Colonic mucosa (tissue), 4 donors: ENCODE results near the gene CEP131. TPM values are rescaled to one million over a fixed set of nuclear protein-coding genes. Genes with fewer than 3 reads are reported as not detected.

ENCODE experiments used
- DNase-seq: peaks from one replicate; pipeline ENCODE4 v3.0.0-alpha.2; 2020
- H3K27ac ChIP-seq: fragments of 200-600 bp; one replicate; pipeline ENCODE4 v1.8.0; 2021
- H3K27me3 ChIP-seq: fragments of 200-600 bp; one replicate; pipeline ENCODE4 v1.8.0; 2021
- H3K36me3 ChIP-seq: fragments of 200-600 bp; one replicate; pipeline ENCODE4 v1.8.0; 2021
- H3K4me1 ChIP-seq: fragments of 200-600 bp; one replicate; pipeline ENCODE4 v1.8.0; 2021; ENCODE audit warnings: mild to moderate bottlenecking
- H3K4me3 ChIP-seq: fragments of 200-600 bp; one replicate; pipeline ENCODE4 v1.8.0; 2021
- H3K9ac ChIP-seq, 2 donors: one replicate each; pipeline ENCODE4 v1.7.0; 2013; ENCODE audit warnings: control low read depth in 2 of 2, low read depth in 2 of 2, low read length in 2 of 2
- H3K9me3 ChIP-seq: fragments of 200-600 bp; one replicate; pipeline ENCODE4 v1.8.0; 2021
- CTCF ChIP-seq: fragments of 200-600 bp; IDR thresholded peaks from one replicate; pipeline ENCODE4 v1.8.0; 2022; ENCODE audit warnings: antibody characterized with exemption, mild to moderate bottlenecking
- intact Hi-C: fragments of 100-400 bp; cut with DNase I; formaldehyde crosslinking; loops from one replicate; pipeline ENCODE4 v1.14.1; 2022
- total RNA-seq, 2 donors: library from RNA; stranded (reverse); fragmentation: NEBNext Ultra II Directional in 1 of 2; extraction: Animal tissue kit (Norgen Biotek cat#: 25700) in 1 of 2; gene quantifications; one replicate each; pipeline ENCODE4 v1.2.1, GENCODE V29; 2021
- donor health status: healthy.
- donor health status: DM: no; HTN: no; CAD: no.
- donor health status: DM: no; HTN: no; CAD: no.

The CEP131 gene
- total RNA-seq, 2 donors from 2014 or later = 4.3 to 15.0 TPM

GRCh38 chr17:81167194-81167524 lies 55.6 kb downstream of the CEP131 start:
- Histone ChIP-seq H3K4me3 (no peak overlapping the region), H3K9ac (no peak overlapping the region)
- no peak for TF ChIP-seq CTCF

GRCh38 chr17:81166033-81166492 lies 56.7 kb downstream of the CEP131 start, which contains the start of gene AATK:
Gene AATK (minus strand): TSS chr17:81166221. CDS start chr17:81165992, 229 bp downstream.
- Histone ChIP-seq H3K9me3 (no peaks in the 10 kb centered on the region), H3K27ac (no peak within 1 kb of the TSS), H3K4me1 (no peaks in the 10 kb centered on the region), H3K9ac (no peak within 1 kb of the TSS), H3K36me3 (no peaks in the 10 kb centered on the region), H3K27me3 (peaks cover 24% of the 10 kb centered on the region), H3K4me3 (no peak within 1 kb of the TSS)
- intact Hi-C loops = no loop called here
- TF ChIP-seq CTCF = no peak
- DNase-seq = no peak

More at GRCh38 chr17:81167194-81167524, 55.6 kb downstream of the CEP131 start:
- no peaks in the 10 kb centered on the region for H3K9me3 ChIP-seq
- H3K27ac ChIP-seq = no peak overlapping the region
- H3K27me3 ChIP-seq = peaks cover 24% of the 10 kb centered on the region
- intact Hi-C loops = no loop called here
- no peak for DNase-seq
- H3K36me3 ChIP-seq = no peaks in the 10 kb centered on the region
- no peaks in the 10 kb centered on the region for H3K4me1 ChIP-seq

- intact Hi-C loops = no loop called here
- H3K36me3 ChIP-seq = no peaks in the 10 kb centered on the region
- H3K27me3 ChIP-seq = peaks cover 27% of the 10 kb centered on the region
- no peaks in the 10 kb centered on the region for H3K9me3 ChIP-seq
- no peak within 1 kb of the TSS for H3K9ac ChIP-seq
- no peak within 1 kb of the TSS for H3K27ac ChIP-seq
- no peak within 1 kb of the TSS for H3K4me3 ChIP-seq
- TF ChIP-seq CTCF = no peak
- DNase-seq = no peak
- H3K4me1 ChIP-seq = no peaks in the 10 kb centered on the region
Observed at GRCh38 chr17:81165246-81166032, 57.3 kb downstream of the CEP131 start, which contains the start of gene PVALEF. Gene PVALEF (plus strand): TSS chr17:81165507. CDS start chr17:81181227, 15,720 bp downstream.

DNA sequence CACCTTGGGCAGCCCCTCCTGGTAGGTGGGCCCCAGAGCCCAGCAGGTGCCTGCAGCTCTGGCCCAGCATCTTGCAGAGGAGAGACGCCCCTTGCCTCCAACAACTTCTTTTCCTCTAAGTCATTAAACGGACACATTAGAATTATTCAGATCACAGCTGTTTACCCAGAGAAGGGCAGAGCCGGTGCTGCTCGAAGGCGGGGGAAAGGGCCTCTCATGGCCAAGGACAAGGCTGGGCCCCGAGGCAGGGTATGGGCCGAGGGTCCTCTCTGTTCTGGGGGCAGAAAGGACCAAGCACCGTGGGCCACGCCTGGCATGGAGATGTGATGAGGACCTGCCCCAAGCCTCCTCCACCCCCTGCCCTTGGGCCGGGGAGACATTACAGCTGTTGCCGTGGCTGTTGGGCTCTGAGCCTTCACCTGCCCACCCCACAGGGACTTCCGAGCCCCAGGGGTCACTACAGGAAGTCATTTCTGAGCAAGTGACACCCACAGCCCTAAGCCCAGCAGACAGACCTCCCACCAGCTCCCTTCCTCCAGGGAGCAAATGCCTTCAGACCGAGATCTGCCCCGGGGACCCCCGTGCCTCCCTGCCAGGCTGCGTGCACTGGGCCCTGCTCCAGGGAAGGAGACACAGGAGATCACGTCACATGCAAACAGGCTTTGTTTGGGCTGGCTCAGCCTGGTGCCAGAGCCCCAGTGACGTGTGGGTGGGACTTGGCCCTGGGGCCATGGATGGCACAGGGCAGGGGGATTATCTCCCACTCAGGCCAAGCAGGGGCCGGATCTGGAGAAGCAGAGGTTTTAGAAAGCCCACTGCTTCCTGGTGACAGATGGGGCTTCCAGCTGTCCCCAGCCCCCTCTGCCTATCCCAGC lies 58.2 kb downstream of the CEP131 start:
- Histone ChIP-seq H3K27me3 (peaks cover 27% of the 10 kb centered on the region), H3K4me1 (no peaks in the 10 kb centered on the region), H3K4me3 (no peak overlapping the region), H3K9ac (no peak overlapping the region), H3K27ac (no peak overlapping the region), H3K36me3 (no peaks in the 10 kb centered on the region), H3K9me3 (no peaks in the 10 kb centered on the region)
- intact Hi-C loops = no loop called here
- no peak for DNase-seq
- TF ChIP-seq CTCF = no peak

- Histone ChIP-seq H3K4me3 (no peak overlapping the region), H3K9me3 (no peaks in the 10 kb centered on the region), H3K9ac (no peak overlapping the region), H3K27me3 (peaks cover 27% of the 10 kb centered on the region), H3K36me3 (no peaks in the 10 kb centered on the region), H3K27ac (no peak overlapping the region), H3K4me1 (no peaks in the 10 kb centered on the region)
- DNase-seq = no peak
- no peak for TF ChIP-seq CTCF
- intact Hi-C loops = no loop called here
Observed at GRCh38 chr17:81163703-81164370, 58.9 kb downstream of the CEP131 start.
